ENCODE measurements around the gene B3GNT5.

DNA sequence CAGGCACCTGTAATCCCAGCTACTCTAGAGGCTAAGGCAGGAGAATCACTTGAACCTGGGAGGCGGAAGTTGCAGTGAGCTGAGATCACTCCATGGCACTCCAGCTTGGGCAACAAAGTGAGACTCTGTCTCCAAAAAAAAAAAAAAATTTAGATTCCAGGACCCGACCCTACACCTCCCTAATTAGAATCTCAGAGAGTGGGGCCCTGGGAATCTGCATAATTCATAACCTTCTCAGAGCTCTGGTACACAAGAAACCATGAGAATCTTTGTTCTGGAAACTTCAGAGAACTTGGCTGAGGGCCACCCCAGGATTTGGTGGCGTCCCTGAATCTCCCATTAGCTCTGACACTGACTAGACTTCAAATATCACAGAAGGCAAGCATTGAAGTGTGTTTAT is 31.5 kb downstream of the B3GNT5 start:
- TF ChIP-seq, protein P1, sequence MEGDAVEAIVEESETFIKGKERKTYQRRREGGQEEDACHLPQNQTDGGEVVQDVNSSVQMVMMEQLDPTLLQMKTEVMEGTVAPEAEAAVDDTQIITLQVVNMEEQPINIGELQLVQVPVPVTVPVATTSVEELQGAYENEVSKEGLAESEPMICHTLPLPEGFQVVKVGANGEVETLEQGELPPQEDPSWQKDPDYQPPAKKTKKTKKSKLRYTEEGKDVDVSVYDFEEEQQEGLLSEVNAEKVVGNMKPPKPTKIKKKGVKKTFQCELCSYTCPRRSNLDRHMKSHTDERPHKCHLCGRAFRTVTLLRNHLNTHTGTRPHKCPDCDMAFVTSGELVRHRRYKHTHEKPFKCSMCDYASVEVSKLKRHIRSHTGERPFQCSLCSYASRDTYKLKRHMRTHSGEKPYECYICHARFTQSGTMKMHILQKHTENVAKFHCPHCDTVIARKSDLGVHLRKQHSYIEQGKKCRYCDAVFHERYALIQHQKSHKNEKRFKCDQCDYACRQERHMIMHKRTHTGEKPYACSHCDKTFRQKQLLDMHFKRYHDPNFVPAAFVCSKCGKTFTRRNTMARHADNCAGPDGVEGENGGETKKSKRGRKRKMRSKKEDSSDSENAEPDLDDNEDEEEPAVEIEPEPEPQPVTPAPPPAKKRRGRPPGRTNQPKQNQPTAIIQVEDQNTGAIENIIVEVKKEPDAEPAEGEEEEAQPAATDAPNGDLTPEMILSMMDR (IDR thresholded peaks at IDR 0.05): no peak
- TF ChIP-seq POLR2A (IDR thresholded peaks at IDR 0.05) (no peak), POLR2AphosphoS5 (IDR thresholded peaks at IDR 0.05) (no peak)

Data from breast epithelium (tissue), 3 donors.